A549 (cell line): ENCODE data around the gene PDK3.

Experiments used
- CTCF ChIP-seq: fragments of >200 bp; sonication (Bioruptor Twin); formaldehyde crosslinking; IDR thresholded peaks from 3 replicates; pipeline ENCODE4 v1.5.1; 2016
- ELK1 ChIP-seq: fragments of 150-350 bp; IDR thresholded peaks from 2 replicates; pipeline ENCODE4 v1.6.1; 2014; ENCODE audit warnings: low read depth, mild to moderate bottlenecking, low read length
- MAX ChIP-seq: IDR thresholded peaks from 2 replicates; pipeline ENCODE4 v1.6.1; 2012
- MYC ChIP-seq: IDR thresholded peaks from 2 replicates; pipeline ENCODE4 v1.6.1; 2012; ENCODE audit warnings: mild to moderate bottlenecking, inconsistent platforms, low read length, improper control_type of control experiment, borderline replicate concordance
- POLR2A ChIP-seq: IDR thresholded peaks from 2 replicates; pipeline ENCODE4 v1.6.1; 2012; ENCODE audit warnings: mild to moderate bottlenecking, low read length
- POLR2AphosphoS2 ChIP-seq: conservative IDR thresholded peaks from 2 replicates; pipeline ENCODE4 v1.6.1; 2012; ENCODE audit warnings: low read length, improper control_type of control experiment, inconsistent platforms
- USF2 ChIP-seq: fragments of 450-650 bp; IDR thresholded peaks from 2 replicates; pipeline ENCODE4 v1.6.1; 2014; ENCODE audit warnings: antibody characterized with exemption

GRCh38 chrX:24479924-24480323 lies 14.8 kb downstream of the PDK3 start:
- TF ChIP-seq MYC (no peak), MAX (no peak), CTCF (no peak), POLR2A (no peak), ELK1 (no peak), USF2 (no peak), POLR2AphosphoS2 (no peak)
